ENCODE results near the gene HPRT1. TPM values are rescaled to one million over a fixed set of nuclear protein-coding genes. Genes with fewer than 3 reads are reported as not detected.

HPRT1 gene
- polyA plus RNA-seq, 1 donor (not counting 4 experiments of a cell fraction or from before 2014, with no cell fraction given) = 48.1 TPM

DNA sequence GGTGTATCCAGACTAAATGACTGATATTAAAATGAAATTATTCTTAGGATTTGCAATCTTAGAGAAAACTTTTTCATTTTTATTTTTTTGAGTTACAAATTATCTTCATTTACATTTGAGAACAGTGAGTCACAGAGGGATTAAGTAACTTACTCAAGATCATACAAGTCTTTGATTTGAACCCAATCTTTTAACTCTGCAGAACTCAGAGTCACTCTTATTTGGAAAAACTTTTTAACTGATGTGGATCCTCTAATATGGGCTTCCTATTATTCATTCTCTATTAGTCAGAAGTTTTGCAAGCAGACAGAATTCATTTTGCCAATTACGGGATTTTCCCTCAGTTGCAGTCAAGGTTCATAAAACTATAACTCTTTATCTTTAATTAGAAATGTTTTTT, 20.1 kb downstream of the HPRT1 start:
- Histone ChIP-seq H3K4me1 (ENCODE audit: control insufficient read depth, extremely low read depth, insufficient read depth, low read length) (no peaks in the 10 kb centered on the region), H3K4me3 (ENCODE audit: control insufficient read depth in 2 of 3, extremely low read depth in 1 of 3, insufficient read depth in 2 of 3, low read depth in 1 of 3, low read length in 3 of 3) (no peak overlapping the region), H3K27ac (ENCODE audit: control insufficient read depth, insufficient read depth, low read length) (no peak overlapping the region), H3K9ac (ENCODE audit: control insufficient read depth, extremely low read depth, insufficient read depth, low read length) (no peak overlapping the region), H3K9me1 (ENCODE audit: control insufficient read depth, extremely low read depth, insufficient read depth, low read length) (no peaks in the 10 kb centered on the region), H3K4me2 (ENCODE audit: control insufficient read depth, extremely low read depth, insufficient read depth, low read depth, low read length) (no peak overlapping the region), H3K9me3 (ENCODE audit: control insufficient read depth, low read depth, low read length) (no peaks in the 10 kb centered on the region), H3K36me3 (ENCODE audit: control insufficient read depth in 2 of 2, extremely low read depth in 1 of 2, insufficient read depth in 2 of 2, low read length in 2 of 2) (peaks cover 0 to 3% of the 10 kb centered on the region in 2 experiments), H2AFZ (ENCODE audit: control insufficient read depth, low read length) (no peak overlapping the region), H3K27me3 (ENCODE audit: control insufficient read depth, extremely low read depth, insufficient read depth, low read length) (no peaks in the 10 kb centered on the region), H3K79me2 (ENCODE audit: control insufficient read depth, insufficient read depth, low read length) (no peaks in the 10 kb centered on the region), H4K20me1 (ENCODE audit: control insufficient read depth, extremely low read depth, insufficient read depth, low read length) (no peaks in the 10 kb centered on the region)
- FAIRE-seq (no peak), DNase-seq (ENCODE audit: low read depth, low spot score) (no peak)
- TF ChIP-seq EZH2 (IDR thresholded peaks at IDR 0.05; ENCODE audit: low read length) = no peak
- TF ChIP-seq, protein P1, sequence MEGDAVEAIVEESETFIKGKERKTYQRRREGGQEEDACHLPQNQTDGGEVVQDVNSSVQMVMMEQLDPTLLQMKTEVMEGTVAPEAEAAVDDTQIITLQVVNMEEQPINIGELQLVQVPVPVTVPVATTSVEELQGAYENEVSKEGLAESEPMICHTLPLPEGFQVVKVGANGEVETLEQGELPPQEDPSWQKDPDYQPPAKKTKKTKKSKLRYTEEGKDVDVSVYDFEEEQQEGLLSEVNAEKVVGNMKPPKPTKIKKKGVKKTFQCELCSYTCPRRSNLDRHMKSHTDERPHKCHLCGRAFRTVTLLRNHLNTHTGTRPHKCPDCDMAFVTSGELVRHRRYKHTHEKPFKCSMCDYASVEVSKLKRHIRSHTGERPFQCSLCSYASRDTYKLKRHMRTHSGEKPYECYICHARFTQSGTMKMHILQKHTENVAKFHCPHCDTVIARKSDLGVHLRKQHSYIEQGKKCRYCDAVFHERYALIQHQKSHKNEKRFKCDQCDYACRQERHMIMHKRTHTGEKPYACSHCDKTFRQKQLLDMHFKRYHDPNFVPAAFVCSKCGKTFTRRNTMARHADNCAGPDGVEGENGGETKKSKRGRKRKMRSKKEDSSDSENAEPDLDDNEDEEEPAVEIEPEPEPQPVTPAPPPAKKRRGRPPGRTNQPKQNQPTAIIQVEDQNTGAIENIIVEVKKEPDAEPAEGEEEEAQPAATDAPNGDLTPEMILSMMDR (optimal IDR thresholded peaks at IDR 0.05 in 1 of 3, IDR thresholded peaks at IDR 0.05 in 1 of 3, conservative IDR thresholded peaks at IDR 0.05 in 1 of 3; ENCODE audit: extremely low read depth in 1 of 3, insufficient read depth in 2 of 3, low read length in 3 of 3) = no peak
- dilution Hi-C loops (cut with MboI; ENCODE audit: extremely low pct_ligation_motif_present, low sequenced_read_pairs) = no loop called here

DNA sequence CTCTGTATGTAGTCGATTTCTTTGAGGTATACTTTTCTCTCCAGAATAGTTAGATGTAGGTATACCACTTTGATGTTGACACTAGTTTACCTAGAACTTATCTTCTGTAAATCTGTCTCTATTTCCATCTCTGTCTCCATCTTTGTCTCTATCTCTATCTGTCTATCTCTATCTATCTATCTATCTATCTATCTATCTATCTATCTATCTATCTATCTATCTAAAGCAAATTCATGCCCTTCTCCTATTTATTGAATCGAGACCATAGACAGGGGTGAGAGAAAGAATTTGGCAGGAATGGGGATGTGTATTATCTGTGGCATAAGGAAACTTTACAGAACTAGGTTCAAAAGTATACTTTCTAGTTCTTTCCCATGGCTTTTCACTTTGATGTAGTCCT, 21.4 kb downstream of the HPRT1 start:
- no peak overlapping the region for H3K4me2 ChIP-seq (ENCODE audit: control insufficient read depth, extremely low read depth, insufficient read depth, low read depth, low read length)
- peaks cover 0 to 5% of the 10 kb centered on the region in 2 experiments for H3K36me3 ChIP-seq (ENCODE audit: control insufficient read depth in 2 of 2, extremely low read depth in 1 of 2, insufficient read depth in 2 of 2, low read length in 2 of 2)
- H4K20me1 ChIP-seq (ENCODE audit: control insufficient read depth, extremely low read depth, insufficient read depth, low read length) = no peaks in the 10 kb centered on the region
- H2AFZ ChIP-seq (ENCODE audit: control insufficient read depth, low read length) = no peak overlapping the region
- no peaks in the 10 kb centered on the region for H3K4me1 ChIP-seq (ENCODE audit: control insufficient read depth, extremely low read depth, insufficient read depth, low read length)
- DNase-seq (ENCODE audit: low read depth, low spot score) (no peak), FAIRE-seq (no peak)
- H3K9ac ChIP-seq (ENCODE audit: control insufficient read depth, extremely low read depth, insufficient read depth, low read length) = no peak overlapping the region
- no peak overlapping the region for H3K4me3 ChIP-seq (ENCODE audit: control insufficient read depth in 2 of 3, extremely low read depth in 1 of 3, insufficient read depth in 2 of 3, low read depth in 1 of 3, low read length in 3 of 3)
- dilution Hi-C loops (cut with MboI; ENCODE audit: extremely low pct_ligation_motif_present, low sequenced_read_pairs) = no loop called here
- no peaks in the 10 kb centered on the region for H3K9me3 ChIP-seq (ENCODE audit: control insufficient read depth, low read depth, low read length)
- no peaks in the 10 kb centered on the region for H3K27me3 ChIP-seq (ENCODE audit: control insufficient read depth, extremely low read depth, insufficient read depth, low read length)
- no peak for TF ChIP-seq EZH2 (IDR thresholded peaks at IDR 0.05; ENCODE audit: low read length)
- TF ChIP-seq, protein P1 (optimal IDR thresholded peaks at IDR 0.05 in 1 of 3, IDR thresholded peaks at IDR 0.05 in 1 of 3, conservative IDR thresholded peaks at IDR 0.05 in 1 of 3; ENCODE audit: extremely low read depth in 1 of 3, insufficient read depth in 2 of 3, low read length in 3 of 3) = no peak
- H3K79me2 ChIP-seq (ENCODE audit: control insufficient read depth, insufficient read depth, low read length) = no peaks in the 10 kb centered on the region
- no peak overlapping the region for H3K27ac ChIP-seq (ENCODE audit: control insufficient read depth, insufficient read depth, low read length)
- H3K9me1 ChIP-seq (ENCODE audit: control insufficient read depth, extremely low read depth, insufficient read depth, low read length) = no peaks in the 10 kb centered on the region
